Measurements from ENCODE around the gene AFAP1. TPM values are rescaled to one million over a fixed set of nuclear protein-coding genes. Genes with fewer than 3 reads are reported as not detected.
A peak's percentile ranks its signal among the peaks of the same experiment; 100 is the strongest.
"Not testable (repeated sequence)": the region's sequence is repeated elsewhere in the genome, so short reads cannot be mapped to it uniquely, and the experiment has no call there.

The AFAP1 gene
- total RNA-seq, 1 donor from 2014 or later, result 29.8 TPM

GRCh38 chr4:7949759-7950158 is 10.1 kb upstream of the AFAP1 start:
- DNase-seq (ENCODE audit: low read depth in 2 of 2), result no peak

GRCh38 chr4:7947927-7948326 is 8.3 kb upstream of the AFAP1 start:
- DNase-seq (ENCODE audit: low read depth in 2 of 2), result no peak

- DNase-seq (ENCODE audit: low read depth in 2 of 2), result no peak
Observed at GRCh38 chr4:7945709-7946380, 6.2 kb upstream of the AFAP1 start.

- no peak for DNase-seq (ENCODE audit: low read depth in 2 of 2)
Observed at GRCh38 chr4:7944599-7945220, 5.0 kb upstream of the AFAP1 start.

- DNase-seq (ENCODE audit: low read depth in 2 of 2), result not testable (repeated sequence)
Observed at GRCh38 chr4:7943688-7944087, 4.0 kb upstream of the AFAP1 start.

- no peak for DNase-seq (ENCODE audit: low read depth in 2 of 2)
Observed at GRCh38 chr4:7943211-7943610, 3.5 kb upstream of the AFAP1 start.

- no peak for DNase-seq (ENCODE audit: low read depth in 2 of 2)
Observed at GRCh38 chr4:7941965-7942496, 2.4 kb upstream of the AFAP1 start.

- peak in 1 of 2 donors; percentile 27 for DNase-seq (ENCODE audit: low read depth in 2 of 2)
Observed at GRCh38 chr4:7941111-7941964, 1.7 kb upstream of the AFAP1 start.

- peak; percentile 54 to 60 for DNase-seq (ENCODE audit: low read depth in 2 of 2)
Observed at GRCh38 chr4:7938609-7939376, 868 bp downstream of the AFAP1 start.

GRCh38 chr4:7938266-7938608 is 1.4 kb downstream of the AFAP1 start:
- DNase-seq (ENCODE audit: low read depth in 2 of 2), result no peak

GRCh38 chr4:7937006-7937405 is 2.7 kb downstream of the AFAP1 start:
- DNase-seq (ENCODE audit: low read depth in 2 of 2), result no peak

GRCh38 chr4:7933651-7934510 is 5.8 kb downstream of the AFAP1 start:
- DNase-seq (ENCODE audit: low read depth in 2 of 2), result peak; percentile 64 to 84

GRCh38 chr4:7932287-7932686 is 7.4 kb downstream of the AFAP1 start:
- no peak for DNase-seq (ENCODE audit: low read depth in 2 of 2)

GRCh38 chr4:7929118-7929951 is 10.3 kb downstream of the AFAP1 start:
- DNase-seq (ENCODE audit: low read depth in 2 of 2), result peak; percentile 47 to 70

GRCh38 chr4:7928711-7929110 is 10.9 kb downstream of the AFAP1 start:
- no peak for DNase-seq (ENCODE audit: low read depth in 2 of 2)

- no peak for DNase-seq (ENCODE audit: low read depth in 2 of 2)
Observed at GRCh38 chr4:7926822-7927221, 12.8 kb downstream of the AFAP1 start.

- no peak for DNase-seq (ENCODE audit: low read depth in 2 of 2)
Observed at GRCh38 chr4:7924570-7924969, 15.1 kb downstream of the AFAP1 start.

GRCh38 chr4:7924163-7924562 is 15.5 kb downstream of the AFAP1 start:
- peak in 1 of 2 donors; percentile 33 for DNase-seq (ENCODE audit: low read depth in 2 of 2)

GRCh38 chr4:7922466-7922865 is 17.2 kb downstream of the AFAP1 start:
- no peak for DNase-seq (ENCODE audit: low read depth in 2 of 2)

GRCh38 chr4:7918981-7919380 is 20.7 kb downstream of the AFAP1 start:
- peak; percentile 42 to 54 for DNase-seq (ENCODE audit: low read depth in 2 of 2)
